Epithelial cell of esophagus (primary cell): ENCODE data around the gene F7.

ENCODE experiments used
- DNase-seq: peaks from one replicate; pipeline ENCODE4 v3.0.0; 2010; ENCODE audit warnings: low read depth
- H3K4me3 ChIP-seq: 2 replicates; pipeline ENCODE4 v1.5.1; 2011; ENCODE audit warnings: mild to moderate bottlenecking, low read length, control low read depth
- TF ChIP-seq, protein P1 (sequence below): IDR thresholded peaks from 2 replicates; pipeline ENCODE4 v1.5.1; 2011; ENCODE audit warnings: low read depth, mild to moderate bottlenecking, low read length, control low read depth, inconsistent platforms; ENCODE audit not compliant: insufficient read depth; ENCODE audit errors: missing control alignments

The F7 gene

DNA sequence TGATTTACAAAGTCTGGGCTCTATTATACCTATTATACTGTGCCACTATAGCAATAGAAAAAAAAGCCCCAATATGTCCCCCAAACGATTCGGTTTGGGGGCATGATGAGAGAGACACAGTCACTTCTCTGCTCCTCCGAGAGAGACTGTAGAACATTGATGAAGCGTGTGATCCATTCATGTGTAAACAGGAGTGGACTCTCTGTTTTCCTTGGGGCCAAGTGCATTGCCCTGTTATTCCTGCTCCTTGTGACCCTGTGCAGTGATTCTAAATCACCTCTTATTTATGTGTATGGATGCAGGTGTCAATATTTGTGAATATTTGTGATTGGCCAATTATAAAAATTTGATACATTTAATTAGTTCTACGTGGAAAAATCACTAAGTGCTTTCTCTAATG is 34.0 kb downstream of the F7 start:
- no peak for DNase-seq
- TF ChIP-seq, protein P1, sequence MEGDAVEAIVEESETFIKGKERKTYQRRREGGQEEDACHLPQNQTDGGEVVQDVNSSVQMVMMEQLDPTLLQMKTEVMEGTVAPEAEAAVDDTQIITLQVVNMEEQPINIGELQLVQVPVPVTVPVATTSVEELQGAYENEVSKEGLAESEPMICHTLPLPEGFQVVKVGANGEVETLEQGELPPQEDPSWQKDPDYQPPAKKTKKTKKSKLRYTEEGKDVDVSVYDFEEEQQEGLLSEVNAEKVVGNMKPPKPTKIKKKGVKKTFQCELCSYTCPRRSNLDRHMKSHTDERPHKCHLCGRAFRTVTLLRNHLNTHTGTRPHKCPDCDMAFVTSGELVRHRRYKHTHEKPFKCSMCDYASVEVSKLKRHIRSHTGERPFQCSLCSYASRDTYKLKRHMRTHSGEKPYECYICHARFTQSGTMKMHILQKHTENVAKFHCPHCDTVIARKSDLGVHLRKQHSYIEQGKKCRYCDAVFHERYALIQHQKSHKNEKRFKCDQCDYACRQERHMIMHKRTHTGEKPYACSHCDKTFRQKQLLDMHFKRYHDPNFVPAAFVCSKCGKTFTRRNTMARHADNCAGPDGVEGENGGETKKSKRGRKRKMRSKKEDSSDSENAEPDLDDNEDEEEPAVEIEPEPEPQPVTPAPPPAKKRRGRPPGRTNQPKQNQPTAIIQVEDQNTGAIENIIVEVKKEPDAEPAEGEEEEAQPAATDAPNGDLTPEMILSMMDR: no peak
- H3K4me3 ChIP-seq: no peak overlapping the region

DNA sequence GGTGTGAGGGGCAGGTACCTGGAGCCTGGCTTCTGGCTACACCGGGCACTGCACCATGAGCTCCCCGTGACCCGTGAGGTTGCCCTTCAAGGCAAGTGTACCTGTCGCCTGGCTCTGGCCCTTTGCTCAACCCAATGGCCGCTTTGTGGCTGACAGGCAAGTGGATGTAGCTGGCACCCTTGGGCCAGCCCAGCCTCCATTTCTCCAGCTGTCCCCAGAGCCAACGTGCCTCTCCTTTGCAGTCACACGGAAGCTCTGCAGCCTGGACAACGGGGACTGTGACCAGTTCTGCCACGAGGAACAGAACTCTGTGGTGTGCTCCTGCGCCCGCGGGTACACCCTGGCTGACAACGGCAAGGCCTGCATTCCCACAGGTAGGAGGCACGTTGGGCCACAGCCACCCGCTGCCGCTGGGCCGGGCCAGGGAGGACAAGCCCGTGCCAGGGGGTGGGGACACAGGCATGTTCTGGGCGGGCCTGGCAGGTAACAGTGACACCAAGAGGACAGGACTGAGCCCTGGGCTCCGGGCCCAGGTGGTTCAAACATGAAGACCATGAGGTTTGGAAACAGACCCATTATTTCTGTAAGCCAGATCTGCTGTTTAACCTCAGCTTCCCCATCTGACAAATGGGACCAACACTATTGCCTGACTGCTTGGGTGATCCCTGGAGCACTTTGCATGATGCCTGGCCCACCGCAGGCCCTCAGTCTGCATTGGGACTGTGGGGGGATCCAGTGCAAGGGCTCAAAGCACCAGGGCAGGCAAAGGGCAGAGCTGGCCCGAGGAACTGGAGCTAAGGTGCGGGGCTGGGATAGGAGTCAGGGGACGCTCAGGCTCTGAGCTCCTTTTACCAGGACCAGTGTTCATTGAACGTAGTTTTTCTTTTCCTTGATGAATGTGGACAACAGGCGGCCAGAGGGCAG is 35.3 kb downstream of the F7 start:
- DNase-seq: no peak
- TF ChIP-seq, protein P1: no peak
- H3K4me3 ChIP-seq: no peak overlapping the region

DNA sequence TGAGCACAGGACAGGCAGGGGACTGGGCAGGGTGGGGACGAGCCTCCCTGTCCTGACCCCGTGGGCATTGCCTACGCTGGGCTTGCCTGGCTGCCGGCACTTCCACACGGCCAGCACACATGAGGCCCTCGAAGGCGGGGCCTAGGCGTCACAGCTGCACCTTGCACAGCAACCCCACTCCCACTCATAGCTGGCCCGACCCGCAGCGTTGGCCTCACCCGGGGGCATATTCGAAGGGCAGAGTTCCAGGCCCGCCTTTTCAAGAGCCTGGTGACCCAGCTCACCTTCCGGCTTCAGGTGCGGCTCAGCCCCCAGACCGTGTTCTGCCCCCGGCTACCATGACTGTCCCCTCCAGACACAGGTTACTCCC is 36.0 kb downstream of the F7 start:
- DNase-seq: no peak
- no peak overlapping the region for H3K4me3 ChIP-seq
- TF ChIP-seq, protein P1: no peak

DNA sequence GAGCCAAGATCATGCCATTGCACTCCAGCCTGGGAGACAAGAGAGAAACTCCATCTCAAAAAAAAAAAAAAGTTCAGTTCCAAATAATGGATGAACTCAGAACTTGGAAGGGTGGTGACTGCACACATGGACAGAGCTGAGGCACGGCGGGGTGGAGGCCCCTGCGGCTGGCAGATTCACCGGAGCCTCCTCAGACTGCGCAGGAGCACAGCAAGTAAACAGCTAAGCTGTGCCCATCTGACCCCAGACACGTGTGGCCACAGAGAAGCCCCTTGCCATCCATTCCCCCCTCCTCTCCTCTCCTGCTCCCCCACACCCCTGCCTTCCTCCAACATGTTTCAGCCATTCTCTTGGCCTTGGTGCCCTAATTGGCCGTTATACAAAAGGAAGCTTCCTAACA is 37.3 kb downstream of the F7 start:
- TF ChIP-seq, protein P1: no peak
- H3K4me3 ChIP-seq: no peak overlapping the region
- no peak for DNase-seq

DNA sequence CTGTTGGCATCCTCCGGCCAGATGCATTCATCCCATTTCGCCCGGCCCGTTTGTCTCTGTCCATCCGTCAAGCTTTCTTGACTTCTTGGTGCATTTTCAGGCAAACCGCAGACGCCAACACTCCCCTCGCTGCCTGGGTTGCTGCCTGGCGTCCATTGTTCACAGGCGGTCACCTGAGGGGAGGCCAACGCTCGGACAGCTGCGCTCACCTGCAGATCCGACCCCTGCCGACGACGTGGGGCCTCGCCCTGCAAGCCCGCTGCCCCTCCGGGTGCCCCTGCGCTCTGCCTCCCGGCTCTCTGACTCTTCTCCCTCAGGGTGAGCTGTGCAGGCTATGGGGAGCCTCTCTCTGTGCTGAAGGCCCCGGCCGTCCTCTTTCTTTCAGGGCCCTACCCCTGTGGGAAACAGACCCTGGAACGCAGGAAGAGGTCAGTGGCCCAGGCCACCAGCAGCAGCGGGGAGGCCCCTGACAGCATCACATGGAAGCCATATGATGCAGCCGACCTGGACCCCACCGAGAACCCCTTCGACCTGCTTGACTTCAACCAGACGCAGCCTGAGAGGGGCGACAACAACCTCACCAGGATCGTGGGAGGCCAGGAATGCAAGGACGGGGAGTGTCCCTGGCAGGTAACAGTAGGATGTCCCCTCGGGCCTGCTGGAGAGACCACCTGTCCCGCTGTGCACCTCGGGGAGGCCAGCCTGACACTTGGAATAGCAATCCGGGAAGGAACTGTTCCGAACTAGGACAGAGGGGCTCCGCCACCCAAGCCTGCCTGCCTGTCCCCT is 38.1 kb downstream of the F7 start:
- H3K4me3 ChIP-seq: no peak overlapping the region
- no peak for DNase-seq
- TF ChIP-seq, protein P1: no peak

DNA sequence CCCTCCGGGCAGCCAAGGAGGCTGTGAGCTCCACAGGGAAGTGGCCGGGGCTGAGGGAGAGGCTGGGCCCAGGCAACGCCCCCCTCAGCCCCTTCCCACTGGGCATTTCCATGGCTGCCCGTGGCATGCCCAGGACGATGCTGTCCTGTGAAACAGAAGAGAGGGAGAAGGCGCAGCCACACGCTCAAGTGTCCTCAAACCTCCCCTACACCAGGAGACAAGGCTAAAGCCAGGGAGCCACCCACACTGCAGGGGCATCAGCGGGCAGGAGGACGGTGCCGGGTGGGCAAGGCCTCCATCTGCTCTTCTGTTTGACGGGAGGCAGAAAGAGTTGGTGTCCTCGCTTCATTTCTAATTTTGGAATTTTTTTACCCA is 38.7 kb downstream of the F7 start:
- H3K4me3 ChIP-seq: no peak overlapping the region
- DNase-seq: no peak
- TF ChIP-seq, protein P1: no peak

DNA sequence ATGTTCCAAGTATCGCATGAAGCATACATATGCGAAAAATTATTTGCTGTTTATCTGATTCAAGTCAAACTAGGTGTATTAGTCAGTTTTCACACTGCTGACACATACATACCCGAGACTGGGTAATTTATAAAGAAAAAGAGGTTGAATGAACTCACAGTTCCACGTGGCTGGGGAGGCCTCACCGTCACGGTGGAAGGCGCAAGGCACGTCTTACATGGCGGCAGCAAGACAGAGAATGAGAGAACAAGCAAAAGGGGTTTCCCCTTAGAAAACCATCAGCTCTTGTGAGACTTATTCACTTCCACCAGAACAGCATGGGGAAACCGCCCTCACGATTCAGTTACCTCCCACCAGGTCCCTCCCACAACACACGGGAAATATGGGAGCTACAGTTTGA is 39.9 kb downstream of the F7 start:
- TF ChIP-seq, protein P1: no peak
- H3K4me3 ChIP-seq: no peak overlapping the region
- DNase-seq: no peak
